Measurements from ENCODE around the gene TSHZ3. TPM values are rescaled to one million over a fixed set of nuclear protein-coding genes. Genes with fewer than 3 reads are reported as not detected.

TSHZ3 gene
- total and polyA plus RNA-seq, 4 donors = 1.9 to 12.9 (median 7.0) TPM

- Histone ChIP-seq H3K36me3 (ENCODE audit: control insufficient read depth in 4 of 4, insufficient read depth in 4 of 4, low read length in 4 of 4) (no peaks in the 10 kb centered on the region), H3K9ac (ENCODE audit: insufficient read depth in 1 of 2, low read length in 2 of 2) (no peak overlapping the region), H3K4me3 (no peak overlapping the region), H3K9me3 (ENCODE audit: control insufficient read depth in 4 of 4, insufficient read depth in 3 of 4, low read length in 3 of 4) (peaks cover 0 to 3% (median 0%) of the 10 kb centered on the region in 4 donors), H3K27ac (ENCODE audit: low read depth in 1 of 2, low read length in 1 of 2) (no peak overlapping the region), H3K4me1 (ENCODE audit: control insufficient read depth in 5 of 5, insufficient read depth in 5 of 5, low read length in 5 of 5) (peaks cover 0 to 3% (median 0%) of the 10 kb centered on the region in 5 donors), H3K27me3 (ENCODE audit: control insufficient read depth in 3 of 3, insufficient read depth in 3 of 3, low read length in 2 of 3) (peaks cover 0 to 6% (median 0%) of the 10 kb centered on the region in 3 donors)
- 88 to 91% methylated on average over 11 of the region's 11 CpGs for WGBS, 2 donors
- DNase-seq = no peak
- no peak for ATAC-seq (ENCODE audit: insufficient read depth, low FRiP score)
- TF ChIP-seq CTCF (IDR thresholded peaks at IDR 0.05; ENCODE audit: control extremely low read depth, extremely low read depth) = no peak
Measured at GRCh38 chr19:31255831-31256592, 93.2 kb downstream of the TSHZ3 start.

- peaks cover 0 to 6% (median 0%) of the 10 kb centered on the region in 3 donors for H3K27me3 ChIP-seq (ENCODE audit: control insufficient read depth in 3 of 3, insufficient read depth in 3 of 3, low read length in 2 of 3)
- H3K4me1 ChIP-seq (ENCODE audit: control insufficient read depth in 5 of 5, insufficient read depth in 5 of 5, low read length in 5 of 5) = peaks cover 0 to 2% (median 0%) of the 10 kb centered on the region in 5 donors
- H3K27ac ChIP-seq (ENCODE audit: low read depth in 1 of 2, low read length in 1 of 2) = no peak overlapping the region
- no peak for TF ChIP-seq CTCF (IDR thresholded peaks at IDR 0.05; ENCODE audit: control extremely low read depth, extremely low read depth)
- DNase-seq (no peak), ATAC-seq (ENCODE audit: insufficient read depth, low FRiP score) (no peak)
- WGBS, 2 donors = 82 to 90% methylated on average over 13 of the region's 13 CpGs
- no peaks in the 10 kb centered on the region for H3K36me3 ChIP-seq (ENCODE audit: control insufficient read depth in 4 of 4, insufficient read depth in 4 of 4, low read length in 4 of 4)
- H3K9ac ChIP-seq (ENCODE audit: insufficient read depth in 1 of 2, low read length in 2 of 2) = no peak overlapping the region
- no peak overlapping the region for H3K4me3 ChIP-seq
- peaks cover 0 to 3% (median 0%) of the 10 kb centered on the region in 4 donors for H3K9me3 ChIP-seq (ENCODE audit: control insufficient read depth in 4 of 4, insufficient read depth in 3 of 4, low read length in 3 of 4)
Measured at GRCh38 chr19:31255174-31255799, 93.9 kb downstream of the TSHZ3 start.

- Histone ChIP-seq H3K36me3 (ENCODE audit: control insufficient read depth in 4 of 4, insufficient read depth in 4 of 4, low read length in 4 of 4) (no peaks in the 10 kb centered on the region), H3K9me3 (ENCODE audit: control insufficient read depth in 4 of 4, insufficient read depth in 3 of 4, low read length in 3 of 4) (peaks cover 0 to 3% (median 0%) of the 10 kb centered on the region in 4 donors), H3K9ac (ENCODE audit: insufficient read depth in 1 of 2, low read length in 2 of 2) (no peak overlapping the region), H3K27me3 (ENCODE audit: control insufficient read depth in 3 of 3, insufficient read depth in 3 of 3, low read length in 2 of 3) (peaks cover 0 to 6% (median 0%) of the 10 kb centered on the region in 3 donors), H3K4me1 (ENCODE audit: control insufficient read depth in 5 of 5, insufficient read depth in 5 of 5, low read length in 5 of 5) (no peaks in the 10 kb centered on the region), H3K4me3 (no peak overlapping the region), H3K27ac (ENCODE audit: low read depth in 1 of 2, low read length in 1 of 2) (no peak overlapping the region)
- no peak for TF ChIP-seq CTCF (IDR thresholded peaks at IDR 0.05; ENCODE audit: control extremely low read depth, extremely low read depth)
- ATAC-seq (ENCODE audit: insufficient read depth, low FRiP score) (no peak), DNase-seq (no peak)
- WGBS, 2 donors = 81 to 92% methylated on average over 4 of the region's 4 CpGs
Measured at GRCh38 chr19:31254611-31255010, 94.6 kb downstream of the TSHZ3 start.

All from lung (tissue), 12 donors.